ENCODE measurements around the gene CDC6.

Gene CDC6

GRCh38 chr17:40323391-40324381, 36.0 kb downstream of the CDC6 start:
- DNase-seq (ENCODE audit: low read depth): peak; percentile 63

DNA sequence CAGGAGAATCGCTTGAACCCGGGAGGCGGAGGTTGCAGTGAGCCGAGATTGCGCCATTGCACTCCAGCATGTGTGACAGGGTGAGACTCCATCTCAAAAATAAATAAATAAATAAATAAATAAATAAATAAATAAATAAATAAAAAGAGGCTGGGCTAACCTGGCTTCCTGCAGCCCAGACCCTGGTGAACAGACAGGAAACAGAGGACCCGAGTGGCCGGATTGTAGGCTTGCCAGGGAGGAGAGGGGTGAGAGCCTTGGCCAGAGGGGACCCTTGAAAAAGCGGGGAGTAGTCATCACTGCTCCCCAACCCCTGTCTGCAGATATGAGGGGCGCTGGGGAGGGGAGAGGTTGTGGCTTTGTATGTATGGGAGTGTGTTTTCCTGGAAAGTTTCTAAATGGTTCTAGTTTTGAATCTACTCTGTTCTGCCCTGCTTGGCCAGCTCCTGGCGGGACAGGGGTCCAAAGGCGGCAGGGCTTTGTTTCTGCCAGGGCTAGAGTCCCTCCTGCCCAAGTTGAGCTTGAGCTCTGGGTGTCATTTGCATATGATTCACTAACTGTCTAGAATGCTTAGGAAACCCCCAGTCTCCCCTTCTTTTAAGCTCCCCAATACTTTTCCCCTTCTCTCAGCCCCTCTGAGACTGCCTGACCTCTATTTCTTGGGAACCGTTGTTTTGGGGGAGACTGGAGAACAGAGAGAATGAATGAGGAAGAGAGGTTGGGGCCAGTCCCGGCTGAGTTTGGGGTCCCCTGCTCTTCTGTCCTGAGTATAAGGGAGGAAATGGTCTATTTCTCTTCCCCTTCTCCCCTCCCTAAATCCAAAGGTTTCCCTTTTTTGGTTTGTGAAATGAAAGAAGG, 37.7 kb downstream of the CDC6 start:
- DNase-seq (ENCODE audit: low read depth): no peak

- no peak for DNase-seq (ENCODE audit: low read depth)
These were observed 38.5 kb downstream of the CDC6 start for GRCh38 chr17:40326014-40326831.

GRCh38 chr17:40326832-40327199, 39.1 kb downstream of the CDC6 start:
- no peak for DNase-seq (ENCODE audit: low read depth)

DNA sequence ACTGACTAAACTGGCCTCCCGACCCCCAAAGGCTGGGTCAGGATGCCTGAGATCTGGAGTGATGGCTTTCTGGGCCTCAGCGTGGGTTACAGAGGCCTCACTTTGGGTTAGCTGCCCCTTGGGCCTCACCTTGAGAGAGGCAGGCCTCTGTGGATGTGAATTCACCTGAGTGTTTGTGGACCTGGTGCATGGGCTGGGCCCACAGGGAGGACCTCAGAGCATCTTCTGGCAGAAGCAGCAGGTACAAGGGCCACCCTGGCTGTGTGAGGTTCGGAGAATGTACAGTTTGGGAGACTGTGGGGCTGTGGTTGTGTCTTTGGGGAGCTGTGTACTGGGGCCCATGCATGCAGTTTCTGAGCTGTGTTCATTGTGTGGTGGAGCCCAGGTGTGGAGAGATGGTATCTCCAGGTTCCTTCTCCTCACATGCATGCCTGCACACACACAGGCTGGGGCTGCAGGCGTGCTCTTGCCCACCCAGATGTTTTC, 39.6 kb downstream of the CDC6 start:
- no peak for DNase-seq (ENCODE audit: low read depth)

- peak; percentile 41 for DNase-seq (ENCODE audit: low read depth)
These were observed 40.2 kb downstream of the CDC6 start for GRCh38 chr17:40327735-40328385.

DNA sequence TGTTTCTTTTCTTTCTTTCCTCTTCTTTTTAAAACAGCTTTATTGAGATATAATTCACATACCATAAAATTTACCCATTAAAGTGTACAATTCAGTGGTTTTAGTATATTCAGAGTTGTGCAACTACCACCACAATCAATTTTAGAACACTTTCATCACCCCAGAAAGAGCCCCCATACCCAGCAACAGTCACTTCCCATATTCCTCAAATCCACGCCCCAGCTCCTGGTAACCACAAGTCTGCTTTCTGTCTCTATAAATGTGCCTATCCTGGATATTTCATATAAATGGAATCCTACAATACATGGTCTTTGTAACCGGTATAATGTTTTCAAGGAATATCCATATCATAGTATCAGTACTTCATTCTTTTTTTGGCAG, 40.7 kb downstream of the CDC6 start:
- no peak for DNase-seq (ENCODE audit: low read depth)

DNA sequence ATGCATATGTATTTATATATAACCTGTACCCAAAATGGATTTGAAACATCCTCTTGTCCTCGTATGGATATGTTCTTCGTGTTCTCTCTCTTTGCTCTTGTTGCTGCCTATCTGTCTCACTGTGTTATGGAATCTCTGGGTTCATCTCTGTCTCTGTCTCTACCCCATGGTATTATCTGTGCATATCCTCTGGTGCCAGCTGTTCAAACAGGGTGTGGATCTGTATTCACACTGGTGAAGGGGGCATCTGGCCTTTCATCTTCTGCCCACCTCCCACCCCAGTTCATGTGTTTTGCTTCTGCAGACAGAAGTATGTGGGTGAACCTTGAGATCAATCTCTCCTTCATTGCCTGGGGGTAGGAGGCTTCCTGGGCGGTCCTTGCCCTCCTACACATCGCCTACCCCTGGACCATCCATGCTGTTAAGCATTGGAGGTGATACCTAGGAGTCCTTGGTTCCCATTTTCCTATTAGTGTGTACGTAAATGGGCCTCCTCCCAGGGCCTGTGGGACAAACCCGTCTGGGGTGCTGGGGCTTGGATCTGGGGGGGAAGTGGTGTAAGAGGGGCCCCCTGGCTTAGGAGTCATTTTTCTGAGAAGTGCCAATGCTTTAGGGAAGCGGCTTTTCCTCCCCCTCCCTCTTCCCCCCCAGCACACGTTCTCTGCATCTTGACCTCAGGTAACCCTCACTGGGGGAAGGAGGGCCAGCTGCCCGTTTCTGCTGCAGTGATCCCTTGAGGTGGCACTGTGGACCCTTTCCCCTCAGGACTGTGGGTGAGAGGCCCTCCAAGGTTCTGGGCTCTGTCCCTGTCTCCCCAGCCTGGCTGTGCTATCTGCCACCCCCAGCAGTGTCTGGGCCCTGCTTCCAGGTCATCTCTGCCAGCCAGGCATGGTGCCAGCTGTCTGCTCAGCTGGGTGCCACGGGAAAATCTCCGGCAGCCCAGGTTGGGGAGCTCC, 42.4 kb downstream of the CDC6 start:
- no peak for DNase-seq (ENCODE audit: low read depth)

DNA sequence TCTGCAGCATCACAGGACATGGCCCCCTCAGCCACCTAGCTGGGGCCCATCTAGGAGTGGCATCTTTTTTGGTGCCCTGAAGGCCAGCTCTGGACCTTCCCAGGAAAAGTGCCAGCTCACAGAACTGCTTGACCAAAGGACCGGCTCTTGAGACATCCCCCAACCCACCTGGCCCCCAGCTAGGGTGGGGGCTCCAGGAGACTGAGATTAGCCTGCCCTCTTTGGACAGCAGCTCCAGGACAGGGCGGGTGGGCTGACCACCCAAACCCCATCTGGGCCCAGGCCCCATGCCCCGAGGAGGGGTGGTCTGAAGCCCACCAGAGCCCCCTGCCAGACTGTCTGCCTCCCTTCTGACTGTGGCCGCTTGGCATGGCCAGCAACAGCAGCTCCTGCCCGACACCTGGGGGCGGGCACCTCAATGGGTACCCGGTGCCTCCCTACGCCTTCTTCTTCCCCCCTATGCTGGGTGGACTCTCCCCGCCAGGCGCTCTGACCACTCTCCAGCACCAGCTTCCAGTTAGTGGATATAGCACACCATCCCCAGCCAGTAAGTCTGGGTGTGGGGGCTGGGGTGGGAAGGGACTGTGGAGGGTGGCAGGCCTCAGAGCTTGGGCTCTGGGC, 43.3 kb downstream of the CDC6 start:
- no peak for DNase-seq (ENCODE audit: low read depth)

GRCh38 chr17:40331743-40332641, 44.3 kb downstream of the CDC6 start:
- DNase-seq (ENCODE audit: low read depth): peak; percentile 93

GRCh38 chr17:40333781-40334448, 46.2 kb downstream of the CDC6 start:
- no peak for DNase-seq (ENCODE audit: low read depth)

DNA sequence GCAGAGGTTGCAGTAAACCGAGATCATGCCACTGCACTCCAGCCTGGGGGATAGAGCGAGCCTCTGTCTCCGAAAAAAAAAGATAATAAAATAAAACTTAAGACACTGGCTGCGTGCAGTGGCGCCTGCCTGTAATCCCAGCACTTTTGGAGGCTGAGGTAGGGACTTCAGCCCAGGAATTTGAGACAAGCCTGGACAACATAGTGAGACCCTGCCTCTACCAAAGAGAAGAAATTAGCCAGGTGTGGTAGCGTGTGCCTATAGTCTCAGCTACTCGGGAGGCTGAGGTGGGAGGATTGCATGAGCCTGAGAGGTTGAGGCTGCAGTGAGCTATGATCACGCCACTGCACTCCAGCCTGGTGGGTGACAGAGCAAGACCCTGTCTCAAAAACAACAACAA, 47.9 kb downstream of the CDC6 start:
- no peak for DNase-seq (ENCODE audit: low read depth)

DNA sequence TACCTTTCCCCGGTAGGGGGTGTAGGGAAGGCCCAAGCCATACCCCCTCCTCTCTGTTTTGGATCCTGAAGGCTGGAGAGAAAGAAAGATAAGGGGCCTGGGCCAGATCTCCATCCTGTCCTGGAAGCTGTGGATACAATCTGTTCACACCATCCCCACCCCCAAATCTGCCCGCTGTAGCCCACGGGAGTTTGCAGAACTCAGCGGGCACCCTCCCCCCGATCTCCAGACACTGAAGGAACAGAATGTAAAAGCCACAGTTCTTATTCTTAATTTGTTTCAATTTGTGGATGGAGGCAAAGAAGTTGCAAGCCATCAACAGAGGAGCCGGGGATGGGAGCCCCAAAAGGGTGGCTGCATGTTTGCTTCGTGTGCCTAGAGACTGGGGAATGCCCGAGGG, 49.7 kb downstream of the CDC6 start:
- DNase-seq (ENCODE audit: low read depth): no peak

GRCh38 chr17:40338058-40338457, 50.4 kb downstream of the CDC6 start:
- DNase-seq (ENCODE audit: low read depth): no peak

- peak; percentile 28 for DNase-seq (ENCODE audit: low read depth)
These were observed 51.4 kb downstream of the CDC6 start for GRCh38 chr17:40338941-40339649.

- no peak for DNase-seq (ENCODE audit: low read depth)
These were observed 52.6 kb downstream of the CDC6 start for GRCh38 chr17:40340327-40340726.

Data from fibroblast of gingiva (primary cell).